Activated T-cell treated with anti-CD3 and anti-CD28 coated beads for 1 hour (primary cell): ENCODE measurements around the gene LMX1B.

Experiments used
- DNase-seq: peaks from one replicate; pipeline ENCODE4 v3.0.0-alpha.2; 2020; ENCODE audit warnings: low read depth

LMX1B gene

GRCh38 chr9:126658201-126658825, 44.6 kb downstream of the LMX1B start:
- no peak for DNase-seq

GRCh38 chr9:126658956-126659555, 45.3 kb downstream of the LMX1B start:
- no peak for DNase-seq

- DNase-seq: no peak
Measured at GRCh38 chr9:126661122-126661520, 47.4 kb downstream of the LMX1B start.

GRCh38 chr9:126661521-126662251, 48.0 kb downstream of the LMX1B start:
- DNase-seq: no peak

- no peak for DNase-seq
Measured at GRCh38 chr9:126663661-126664072, 49.9 kb downstream of the LMX1B start.

- no peak for DNase-seq
Measured at GRCh38 chr9:126664900-126665643, 51.3 kb downstream of the LMX1B start.

- DNase-seq: no peak
Measured at GRCh38 chr9:126665644-126666035, 51.9 kb downstream of the LMX1B start.

- DNase-seq: no peak
Measured at GRCh38 chr9:126666155-126666803, 52.6 kb downstream of the LMX1B start.

GRCh38 chr9:126667190-126668055, 53.7 kb downstream of the LMX1B start:
- DNase-seq: no peak

- DNase-seq: no peak
Measured at GRCh38 chr9:126668058-126668457, 54.3 kb downstream of the LMX1B start.

GRCh38 chr9:126669108-126669507, 55.4 kb downstream of the LMX1B start:
- DNase-seq: no peak

GRCh38 chr9:126670270-126670669, 56.5 kb downstream of the LMX1B start:
- DNase-seq: no peak

GRCh38 chr9:126671381-126671831, 57.7 kb downstream of the LMX1B start:
- no peak for DNase-seq

- no peak for DNase-seq
Measured at GRCh38 chr9:126671983-126672382, 58.3 kb downstream of the LMX1B start.

- DNase-seq: no peak
Measured at GRCh38 chr9:126672634-126673284, 59.0 kb downstream of the LMX1B start.

- DNase-seq: no peak
Measured at GRCh38 chr9:126673689-126674364, 60.1 kb downstream of the LMX1B start.

- DNase-seq: no peak
Measured at GRCh38 chr9:126674365-126675146, 60.8 kb downstream of the LMX1B start.

- no peak for DNase-seq
Measured at GRCh38 chr9:126675147-126675467, 61.4 kb downstream of the LMX1B start.

GRCh38 chr9:126676102-126676684, 62.5 kb downstream of the LMX1B start:
- no peak for DNase-seq
